HepG2 (cell line): ENCODE results near the gene HSF4. TPM values are rescaled to one million over a fixed set of nuclear protein-coding genes. Genes with fewer than 3 reads are reported as not detected.

Source experiments
- CBX1 ChIP-seq: IDR thresholded peaks from one replicate; pipeline ENCODE4 v1.6.1; 2016; ENCODE audit warnings: antibody characterized with exemption, low read depth
- CHD4 ChIP-seq: fragments of 200-600 bp; sonication (generic); IDR thresholded peaks from 2 replicates; pipeline ENCODE4 v1.7.0; 2017; ENCODE audit warnings: mild to moderate bottlenecking, low read length, borderline replicate concordance
- CREB1 ChIP-seq, 2 experiments: fragments of 450-650 bp in 1 of 2; IDR thresholded peaks; 2 replicates each; pipeline ENCODE4 v1.6.1; 2016 to 2017; ENCODE audit warnings: control low read depth in 1 of 2, mild to moderate bottlenecking in 1 of 2, missing compliant biosample characterization in 1 of 2, missing genetic modification characterization in 1 of 2
- ELF4 ChIP-seq: sonication (generic); formaldehyde crosslinking; IDR thresholded peaks from 2 replicates; pipeline ENCODE4 v1.5.0; 2020; ENCODE audit warnings: missing genetic modification reagents, mild to moderate bottlenecking, moderate library complexity, borderline replicate concordance
- GATAD1 ChIP-seq: IDR thresholded peaks from 2 replicates; pipeline ENCODE4 v1.6.1; 2016; ENCODE audit warnings: missing genetic modification reagents, missing compliant biosample characterization
- GATAD2A ChIP-seq: IDR thresholded peaks from 2 replicates; pipeline ENCODE4 v1.6.1; 2016
- HDAC1 ChIP-seq: sonication (generic); formaldehyde crosslinking; IDR thresholded peaks from 2 replicates; pipeline ENCODE4 v1.5.1; 2020; ENCODE audit warnings: mild to moderate bottlenecking, missing genetic modification reagents
- HNF4A ChIP-seq: sonication (generic); formaldehyde crosslinking; IDR thresholded peaks from 2 replicates; pipeline ENCODE4 v1.4.0; 2020; ENCODE audit warnings: missing genetic modification reagents
- HNRNPH1 ChIP-seq: fragments of 200-400 bp; formaldehyde crosslinking; optimal IDR thresholded peaks from 2 replicates; pipeline ENCODE3; 2017; ENCODE audit warnings: mild to moderate bottlenecking, low read depth, low read length
- MAFG ChIP-seq: sonication (generic); formaldehyde crosslinking; IDR thresholded peaks from 2 replicates; pipeline ENCODE4 v1.5.1; 2020; ENCODE audit warnings: mild to moderate bottlenecking, missing genetic modification reagents
- MIER2 ChIP-seq: IDR thresholded peaks from 2 replicates; pipeline ENCODE4 v1.6.1; 2016; ENCODE audit warnings: missing biosample characterization, missing genetic modification reagents
- NFIB ChIP-seq: sonication (generic); formaldehyde crosslinking; IDR thresholded peaks from 2 replicates; pipeline ENCODE4 v1.9.0; 2021; ENCODE audit warnings: missing genetic modification reagents, mild to moderate bottlenecking, borderline replicate concordance
- PCBP2 ChIP-seq: fragments of 200-400 bp; formaldehyde crosslinking; optimal IDR thresholded peaks from 2 replicates; pipeline ENCODE3; 2018; ENCODE audit warnings: low read length, low read depth; ENCODE audit not compliant: poor library complexity, severe bottlenecking
- RAD21 ChIP-seq: fragments of 450-650 bp; formaldehyde crosslinking; IDR thresholded peaks from 2 replicates; pipeline ENCODE4 v1.5.0; 2020; ENCODE audit warnings: mild to moderate bottlenecking
- REXO4 ChIP-seq: sonication (generic); formaldehyde crosslinking; IDR thresholded peaks from 2 replicates; pipeline ENCODE4 v1.8.0; 2022; ENCODE audit warnings: missing genetic modification reagents, mild to moderate bottlenecking, borderline replicate concordance
- SAP130 ChIP-seq: IDR thresholded peaks from 2 replicates; pipeline ENCODE4 v1.6.1; 2016; ENCODE audit warnings: low read depth
- SETDB1 ChIP-seq: sonication (generic); formaldehyde crosslinking; IDR thresholded peaks from 2 replicates; pipeline ENCODE4 v1.5.1; 2020; ENCODE audit warnings: missing genetic modification reagents, mild to moderate bottlenecking, borderline replicate concordance
- SRY ChIP-seq: sonication (generic); formaldehyde crosslinking; IDR thresholded peaks from 2 replicates; pipeline ENCODE4 v1.8.0; 2022; ENCODE audit warnings: mild to moderate bottlenecking, missing genetic modification reagents
- SUZ12 ChIP-seq: fragments of 150-350 bp; IDR thresholded peaks from 2 replicates; pipeline ENCODE4 v1.6.1; 2014; ENCODE audit warnings: low read depth, low read length
- TARDBP ChIP-seq: sonication (generic); formaldehyde crosslinking; IDR thresholded peaks from 2 replicates; pipeline ENCODE4 v1.8.0; 2022; ENCODE audit warnings: mild to moderate bottlenecking, missing genetic modification reagents
- TFE3 ChIP-seq: IDR thresholded peaks from 2 replicates; pipeline ENCODE4 v1.6.1; 2016
- ZC3H13 ChIP-seq: sonication (generic); formaldehyde crosslinking; IDR thresholded peaks from 2 replicates; pipeline ENCODE4 v1.8.1; 2023; ENCODE audit warnings: mild to moderate bottlenecking, missing genetic modification reagents, moderate library complexity
- ZFP82 ChIP-seq: sonication (generic); formaldehyde crosslinking; IDR thresholded peaks from 2 replicates; pipeline ENCODE4 v1.5.1; 2020; ENCODE audit warnings: mild to moderate bottlenecking, missing genetic modification reagents, borderline replicate concordance
- ZNF101 ChIP-seq: sonication (generic); formaldehyde crosslinking; IDR thresholded peaks from 2 replicates; pipeline ENCODE4 v1.4.0; 2020; ENCODE audit warnings: mild to moderate bottlenecking, low read depth, missing genetic modification reagents, borderline replicate concordance
- ZNF124 ChIP-seq: sonication (generic); formaldehyde crosslinking; IDR thresholded peaks from 2 replicates; pipeline ENCODE4 v1.4.0; 2020; ENCODE audit warnings: missing genetic modification reagents
- ZNF256 ChIP-seq: sonication (generic); formaldehyde crosslinking; conservative IDR thresholded peaks from 2 replicates; pipeline ENCODE4 v1.4.0; 2020; ENCODE audit warnings: missing genetic modification reagents
- ZNF33A ChIP-seq: sonication (generic); formaldehyde crosslinking; IDR thresholded peaks from 2 replicates; pipeline ENCODE4 v1.5.1; 2020; ENCODE audit warnings: missing genetic modification reagents, mild to moderate bottlenecking, moderate library complexity, borderline replicate concordance
- ZNF451 ChIP-seq: sonication (generic); formaldehyde crosslinking; IDR thresholded peaks from 2 replicates; pipeline ENCODE4 v1.5.0; 2020; ENCODE audit warnings: mild to moderate bottlenecking, missing genetic modification reagents
- ZNF460 ChIP-seq: sonication (generic); formaldehyde crosslinking; IDR thresholded peaks from 2 replicates; pipeline ENCODE4 v1.5.1; 2020; ENCODE audit warnings: missing genetic modification reagents, mild to moderate bottlenecking, borderline replicate concordance
- ZNF547 ChIP-seq: sonication (generic); formaldehyde crosslinking; IDR thresholded peaks from 2 replicates; pipeline ENCODE4 v1.5.1; 2020; ENCODE audit warnings: mild to moderate bottlenecking, missing genetic modification reagents
- ZNF570 ChIP-seq: sonication (generic); formaldehyde crosslinking; IDR thresholded peaks from 2 replicates; pipeline ENCODE4 v1.4.0; 2020; ENCODE audit warnings: mild to moderate bottlenecking, missing genetic modification reagents, borderline replicate concordance
- ZNF703 ChIP-seq: sonication (generic); formaldehyde crosslinking; IDR thresholded peaks from 2 replicates; pipeline ENCODE4 v1.5.1; 2020; ENCODE audit warnings: missing genetic modification reagents, mild to moderate bottlenecking, moderate library complexity, borderline replicate concordance
- polyA plus RNA-seq, 8 experiments: library from polyadenylated mRNA; depleted of rRNA in 3 of 8; stranded (reverse) in 7 of 8; unstranded in 1 of 8; fragments of >200 nt; fragmentation: Illumina TruSeq in 4 of 8; extraction: Trizol in 4 of 8; gene quantifications; 2 replicates each; pipeline versions ENCODE4 v1.2.1 to v1.2.3, GENCODE V29; 2011 to 2016; ENCODE audit warnings: low read depth in 4 of 8, missing spikeins in 1 of 8, mixed read lengths in 1 of 8; ENCODE audit not compliant: insufficient read depth in 1 of 8
- total RNA-seq, 5 experiments: library from RNA; depleted of rRNA; stranded (reverse); fragments of >200 nt; fragmentation: Illumina TruSeq; extraction: Trizol; gene quantifications; 2 replicates each; pipeline ENCODE4 v1.2.3, GENCODE V29; 2016; ENCODE audit warnings: low read depth in 1 of 5

Gene HSF4
- total and polyA plus RNA-seq, 2 of the 13 experiments (the other 11 are each of a cell fraction or from before 2014, with no cell fraction given): 3.5 to 16.9 TPM

- no peak; the same call in 1 of the 2 replicates for TF ChIP-seq ZNF101 (CRISPR knock-in tag)
- peak; percentile 97 for TF ChIP-seq CREB1 (IDR thresholded peaks at IDR 0.05)
- TF ChIP-seq CREB1 (CRISPR knock-in tag; IDR thresholded peaks at IDR 0.05): peak; percentile 84
- TF ChIP-seq HNRNPH1: no peak
- TF ChIP-seq ZNF703 (CRISPR knock-in tag): no peak; the same call in 1 of the 2 replicates
- TF ChIP-seq SETDB1 (CRISPR knock-in tag): no peak
- TF ChIP-seq ZFP82 (CRISPR knock-in tag): peak; percentile 60; the same call in 1 of the 2 replicates
- TF ChIP-seq MIER2: peak; percentile 91
- 0 out of 2 replicates have a peak, but pooled peaks have one; percentile 15 for TF ChIP-seq ZNF256 (CRISPR knock-in tag)
- peak; percentile 93 for TF ChIP-seq TARDBP
- TF ChIP-seq ZNF460: no peak; the same call in 1 of the 2 replicates
- TF ChIP-seq CHD4: no peak; the same call in 1 of the 2 replicates
- no peak for TF ChIP-seq ZC3H13 (CRISPR knock-in tag)
- TF ChIP-seq ZNF451 (CRISPR knock-in tag): no peak
- TF ChIP-seq HNF4A (CRISPR knock-in tag): no peak
- TF ChIP-seq HDAC1 (CRISPR knock-in tag): peak; percentile 91
- TF ChIP-seq GATAD2A (CRISPR knock-in tag): peak; percentile 71
- no peak for TF ChIP-seq ZNF570 (CRISPR knock-in tag)
- no peak for TF ChIP-seq RAD21 (CRISPR knock-in tag)
- TF ChIP-seq GATAD1: peak; percentile 87
- TF ChIP-seq SUZ12: no peak
- 0 out of 2 replicates have a peak, but pooled peaks have one; percentile 23 for TF ChIP-seq TFE3 (CRISPR knock-in tag)
- no peak for TF ChIP-seq PCBP2
- TF ChIP-seq ZNF547 (CRISPR knock-in tag): peak; percentile 70; the same call in 1 of the 2 replicates
- TF ChIP-seq ELF4 (CRISPR knock-in tag): no peak
- no peak for TF ChIP-seq MAFG
- TF ChIP-seq CBX1: peak; percentile 57
- TF ChIP-seq NFIB (CRISPR knock-in tag): no peak
- TF ChIP-seq REXO4 (CRISPR knock-in tag): peak; percentile 32; the same call in 1 of the 2 replicates
- no peak for TF ChIP-seq ZNF33A (CRISPR knock-in tag)
- peak; percentile 94 for TF ChIP-seq SAP130 (CRISPR knock-in tag)
- TF ChIP-seq SRY (CRISPR knock-in tag): peak; percentile 45; the same call in 1 of the 2 replicates
- TF ChIP-seq ZNF124: peak; percentile 84
Observed at GRCh38 chr16:67183627-67184452, 19.3 kb downstream of the HSF4 start, which contains the start of gene MATCAP1 (continued).
